H9 (cell line): ENCODE measurements around the gene ETFB. TPM values are rescaled to one million over a fixed set of nuclear protein-coding genes. Genes with fewer than 3 reads are reported as not detected.

Experiments used
- DNase-seq: peaks from one replicate; pipeline ENCODE4 v3.0.0-alpha.2; 2017
- H2AFZ ChIP-seq: one replicate; pipeline ENCODE4 v1.6.1; 2013; ENCODE audit warnings: mild to moderate bottlenecking, low read length, control low read depth, moderate library complexity
- H2AK5ac ChIP-seq: 2 replicates; pipeline ENCODE4 v1.6.1; 2013; ENCODE audit warnings: low read length, control low read depth, mixed read lengths; ENCODE audit not compliant: insufficient read length
- H2BK120ac ChIP-seq: one replicate; pipeline ENCODE4 v1.6.1; 2013; ENCODE audit warnings: low read depth, mild to moderate bottlenecking, low read length, control low read depth, inconsistent platforms; ENCODE audit not compliant: poor library complexity, severe bottlenecking
- H2BK12ac ChIP-seq: 2 replicates; pipeline ENCODE4 v1.6.1; 2013; ENCODE audit warnings: low read length, control low read depth, mixed read lengths, low read depth; ENCODE audit not compliant: insufficient read length
- H2BK15ac ChIP-seq: 2 replicates; pipeline ENCODE4 v1.6.1; 2013; ENCODE audit warnings: low read depth, low read length, control low read depth
- H2BK20ac ChIP-seq: one replicate; pipeline ENCODE4 v1.6.1; 2013; ENCODE audit warnings: low read depth, mild to moderate bottlenecking, low read length, control low read depth, inconsistent platforms; ENCODE audit not compliant: poor library complexity, severe bottlenecking
- H2BK5ac ChIP-seq: 2 replicates; pipeline ENCODE4 v1.6.1; 2013; ENCODE audit warnings: low read length, control low read depth, mixed read lengths; ENCODE audit not compliant: insufficient read length
- H3K14ac ChIP-seq: 2 replicates; pipeline ENCODE4 v1.6.1; 2013; ENCODE audit warnings: low read length, control low read depth; ENCODE audit not compliant: insufficient read depth
- H3K18ac ChIP-seq: 2 replicates; pipeline ENCODE4 v1.6.1; 2013; ENCODE audit warnings: low read depth, mild to moderate bottlenecking, mixed read lengths, low read length, control low read depth; ENCODE audit not compliant: insufficient read length
- H3K23ac ChIP-seq: 2 replicates; pipeline ENCODE4 v1.6.1; 2013; ENCODE audit warnings: low read length, control low read depth, mixed read lengths, low read depth; ENCODE audit not compliant: insufficient read length
- H3K23me2 ChIP-seq: 2 replicates; pipeline ENCODE4 v1.6.1; 2013; ENCODE audit warnings: low read depth, mild to moderate bottlenecking, mixed read lengths, low read length, control low read depth; ENCODE audit not compliant: insufficient read length, poor library complexity, severe bottlenecking
- H3K27ac ChIP-seq: 2 replicates; pipeline ENCODE4 v1.5.1; 2013; ENCODE audit warnings: low read length, control low read depth, mixed read lengths, low read depth; ENCODE audit not compliant: insufficient read length
- H3K27me3 ChIP-seq: 2 replicates; pipeline ENCODE4 v1.6.1; 2013; ENCODE audit warnings: low read length, control low read depth, inconsistent platforms; ENCODE audit not compliant: insufficient read depth
- H3K4ac ChIP-seq: 2 replicates; pipeline ENCODE4 v1.6.1; 2013; ENCODE audit warnings: low read depth, mild to moderate bottlenecking, control low read depth, inconsistent platforms, low read length, moderate library complexity
- H3K4me1 ChIP-seq: 2 replicates; pipeline ENCODE4 v1.6.1; 2013; ENCODE audit warnings: low read length, control low read depth, inconsistent platforms; ENCODE audit not compliant: insufficient read depth
- H3K4me2 ChIP-seq: 2 replicates; pipeline ENCODE4 v1.6.1; 2013; ENCODE audit warnings: low read length, control low read depth, mixed read lengths; ENCODE audit not compliant: insufficient read length, insufficient read depth
- H3K56ac ChIP-seq: 2 replicates; pipeline ENCODE4 v1.6.1; 2013; ENCODE audit warnings: low read depth, mild to moderate bottlenecking, mixed read lengths, low read length, control low read depth; ENCODE audit not compliant: insufficient read length
- H3K79me1 ChIP-seq: 2 replicates; pipeline ENCODE4 v1.6.1; 2013; ENCODE audit warnings: low read depth, mild to moderate bottlenecking, moderate library complexity, low read length, control low read depth, inconsistent platforms; ENCODE audit not compliant: insufficient read depth, poor library complexity, severe bottlenecking
- H3K79me2 ChIP-seq: 2 replicates; pipeline ENCODE4 v1.6.1; 2013; ENCODE audit warnings: low read length, control low read depth, inconsistent platforms; ENCODE audit not compliant: insufficient read depth
- H3K9ac ChIP-seq: 2 replicates; pipeline ENCODE4 v1.6.1; 2013; ENCODE audit warnings: low read length, control low read depth, mixed read lengths; ENCODE audit not compliant: insufficient read length; ENCODE audit errors: extremely low read depth
- H3K9me3 ChIP-seq: one replicate; pipeline ENCODE4 v1.6.1; 2013; ENCODE audit warnings: low read depth, low read length, inconsistent platforms; ENCODE audit not compliant: control insufficient read depth
- H3T11ph ChIP-seq: one replicate; pipeline ENCODE4 v1.6.1; 2013; ENCODE audit warnings: mild to moderate bottlenecking, low read length, control low read depth, inconsistent platforms
- H4K20me1 ChIP-seq: one replicate; pipeline ENCODE4 v1.6.1; 2013; ENCODE audit not compliant: control insufficient read depth, insufficient read length, insufficient read depth
- H4K5ac ChIP-seq: 2 replicates; pipeline ENCODE4 v1.6.1; 2013; ENCODE audit warnings: low read depth, mild to moderate bottlenecking, mixed read lengths, low read length, control low read depth; ENCODE audit not compliant: insufficient read length
- H4K8ac ChIP-seq: replicated peaks from 2 replicates; pipeline ENCODE4 v1.6.1; 2013; ENCODE audit warnings: low read length, control low read depth, mixed read lengths, low read depth; ENCODE audit not compliant: insufficient read length
- H4K91ac ChIP-seq: 2 replicates; pipeline ENCODE4 v1.6.1; 2013; ENCODE audit warnings: low read depth, mild to moderate bottlenecking, moderate library complexity, mixed read lengths, low read length, control low read depth; ENCODE audit not compliant: insufficient read length
- H3K27ac Mint-ChIP-seq, 3 experiments: 2 replicates in 2 of 3; 3 replicates in 1 of 3; pipeline ENCODE4 v1.8.0; 2020 to 2021; ENCODE audit warnings: mixed read lengths in 3 of 3, mild to moderate bottlenecking in 1 of 3, moderate library complexity in 1 of 3
- H3K27me3 Mint-ChIP-seq: 2 replicates; pipeline ENCODE4 v1.8.0; 2021; ENCODE audit warnings: low read depth, mild to moderate bottlenecking, moderate library complexity, mixed read lengths
- H3K36me3 Mint-ChIP-seq, 3 experiments: 2 replicates in 2 of 3; 3 replicates in 1 of 3; pipeline ENCODE4 v1.8.0; 2020 to 2021; ENCODE audit warnings: low read depth in 3 of 3, mixed read lengths in 3 of 3; ENCODE audit not compliant: insufficient read depth in 1 of 3
- H3K4me1 Mint-ChIP-seq, 2 experiments: 2 replicates each; pipeline ENCODE4 v1.8.0; 2020; ENCODE audit warnings: mixed read lengths in 2 of 2
- H3K4me3 Mint-ChIP-seq, 2 experiments: 2 replicates in 1 of 2; 3 replicates in 1 of 2; pipeline ENCODE4 v1.8.0; 2020 to 2021; ENCODE audit warnings: mild to moderate bottlenecking in 2 of 2, mixed read lengths in 2 of 2, moderate library complexity in 1 of 2
- H3K9me3 Mint-ChIP-seq, 2 experiments: 2 replicates in 1 of 2; 3 replicates in 1 of 2; pipeline ENCODE4 v1.8.0; 2020; ENCODE audit warnings: mild to moderate bottlenecking in 2 of 2, mixed read lengths in 2 of 2, moderate library complexity in 1 of 2
- CTCF ChIP-seq: fragments of 200-600 bp; sonication (generic); conservative IDR thresholded peaks from 3 replicates; pipeline ENCODE4 v1.8.0; 2021; ENCODE audit warnings: antibody characterized with exemption, mild to moderate bottlenecking
- WGBS: extraction: QIAGEN DNeasy Blood & Tissue Kit; methylation state at CpG from one replicate; pipeline ENCODE4 v1.1.7; 2013; ENCODE audit warnings: missing lambda C conversion rate, low lambda C conversion rate, mixed read lengths; ENCODE audit not compliant: insufficient read length; ENCODE audit errors: extremely low coverage; 5-methylcytosine and 5-hydroxymethylcytosine counted together
- total RNA-seq: library from RNA; stranded (reverse); gene quantifications from 2 replicates; pipeline ENCODE4 v1.2.1, GENCODE V29; 2021

ETFB gene
- total RNA-seq, 1 experiment from 2014 or later, result 49.4 TPM

- no peaks in the 10 kb centered on the region for H3K9me3 ChIP-seq
- no peaks in the 10 kb centered on the region for H3K79me1 ChIP-seq
- H3K23ac ChIP-seq, result no peak overlapping the region
- H3T11ph ChIP-seq, result no peak overlapping the region
- H4K20me1 ChIP-seq, result no peaks in the 10 kb centered on the region
- Mint-ChIP-seq H3K27me3 (peaks cover 19% of the 10 kb centered on the region), H3K36me3 (peaks cover 2 to 11% (median 8%) of the 10 kb centered on the region in 3 experiments; a peak in 4 of 7 replicates), H3K4me1 (peaks cover 19 to 22% of the 10 kb centered on the region in 2 experiments), H3K9me3 (no peaks in the 10 kb centered on the region; a peak in 1 of 5 replicates), H3K4me3 (no peak overlapping the region), H3K27ac (no peak overlapping the region)
- no peak overlapping the region for H2BK120ac ChIP-seq
- H4K8ac ChIP-seq, result no peak overlapping the region
- H3K9ac ChIP-seq, result no peak overlapping the region
- no peak overlapping the region for H3K4ac ChIP-seq
- H3K14ac ChIP-seq, result no peak overlapping the region
- H2BK20ac ChIP-seq, result no peak overlapping the region
- H2AFZ ChIP-seq, result no peak overlapping the region
- H2BK12ac ChIP-seq, result no peak overlapping the region
- no peaks in the 10 kb centered on the region for H3K23me2 ChIP-seq
- no peak overlapping the region for H3K18ac ChIP-seq
- H3K79me2 ChIP-seq, result no peaks in the 10 kb centered on the region
- DNase-seq, result no peak
- H3K4me1 ChIP-seq, result peaks cover 14% of the 10 kb centered on the region
- no peak overlapping the region for H3K27ac ChIP-seq
- H4K5ac ChIP-seq, result no peak overlapping the region
- WGBS, result no CpG with 5 or more reads among the region's 9 CpGs
- no peak overlapping the region for H2AK5ac ChIP-seq
- TF ChIP-seq CTCF, result no peak
- H4K91ac ChIP-seq, result no peak overlapping the region
- no peak overlapping the region for H3K56ac ChIP-seq
- no peaks in the 10 kb centered on the region for H3K27me3 ChIP-seq
- H3K4me2 ChIP-seq, result no peak overlapping the region
- no peak overlapping the region for H2BK5ac ChIP-seq
- no peak overlapping the region for H2BK15ac ChIP-seq
Observed at GRCh38 chr19:51345076-51345620, 21.0 kb downstream of the ETFB start.
